GM12801 (cell line): ENCODE measurements around the gene ABCG8.

Source experiments
- TF ChIP-seq, protein P1 (sequence below): IDR thresholded peaks from one replicate; pipeline ENCODE4 v1.5.1; 2011; ENCODE audit warnings: control low read depth; ENCODE audit not compliant: insufficient read length; ENCODE audit errors: extremely low read depth

Gene ABCG8

DNA sequence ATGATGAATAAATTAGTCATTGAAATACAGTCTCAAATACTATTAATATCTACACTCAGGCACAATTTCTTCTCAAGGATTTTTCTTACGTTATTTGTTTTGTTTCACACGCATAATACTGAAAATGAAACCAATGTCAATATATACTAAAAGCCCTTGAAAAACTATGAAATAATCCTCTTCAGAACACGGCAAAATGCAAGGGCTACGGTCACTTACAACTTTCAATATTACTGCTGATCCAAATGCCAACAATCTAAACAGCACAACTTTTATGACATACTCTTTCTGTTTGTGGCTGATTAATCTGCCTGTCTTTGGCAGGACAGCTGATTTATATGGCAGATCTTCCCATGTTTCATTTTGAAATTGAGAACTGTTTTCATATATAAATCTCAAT is 88.7 kb downstream of the ABCG8 start:
- TF ChIP-seq, protein P1, sequence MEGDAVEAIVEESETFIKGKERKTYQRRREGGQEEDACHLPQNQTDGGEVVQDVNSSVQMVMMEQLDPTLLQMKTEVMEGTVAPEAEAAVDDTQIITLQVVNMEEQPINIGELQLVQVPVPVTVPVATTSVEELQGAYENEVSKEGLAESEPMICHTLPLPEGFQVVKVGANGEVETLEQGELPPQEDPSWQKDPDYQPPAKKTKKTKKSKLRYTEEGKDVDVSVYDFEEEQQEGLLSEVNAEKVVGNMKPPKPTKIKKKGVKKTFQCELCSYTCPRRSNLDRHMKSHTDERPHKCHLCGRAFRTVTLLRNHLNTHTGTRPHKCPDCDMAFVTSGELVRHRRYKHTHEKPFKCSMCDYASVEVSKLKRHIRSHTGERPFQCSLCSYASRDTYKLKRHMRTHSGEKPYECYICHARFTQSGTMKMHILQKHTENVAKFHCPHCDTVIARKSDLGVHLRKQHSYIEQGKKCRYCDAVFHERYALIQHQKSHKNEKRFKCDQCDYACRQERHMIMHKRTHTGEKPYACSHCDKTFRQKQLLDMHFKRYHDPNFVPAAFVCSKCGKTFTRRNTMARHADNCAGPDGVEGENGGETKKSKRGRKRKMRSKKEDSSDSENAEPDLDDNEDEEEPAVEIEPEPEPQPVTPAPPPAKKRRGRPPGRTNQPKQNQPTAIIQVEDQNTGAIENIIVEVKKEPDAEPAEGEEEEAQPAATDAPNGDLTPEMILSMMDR = no peak

DNA sequence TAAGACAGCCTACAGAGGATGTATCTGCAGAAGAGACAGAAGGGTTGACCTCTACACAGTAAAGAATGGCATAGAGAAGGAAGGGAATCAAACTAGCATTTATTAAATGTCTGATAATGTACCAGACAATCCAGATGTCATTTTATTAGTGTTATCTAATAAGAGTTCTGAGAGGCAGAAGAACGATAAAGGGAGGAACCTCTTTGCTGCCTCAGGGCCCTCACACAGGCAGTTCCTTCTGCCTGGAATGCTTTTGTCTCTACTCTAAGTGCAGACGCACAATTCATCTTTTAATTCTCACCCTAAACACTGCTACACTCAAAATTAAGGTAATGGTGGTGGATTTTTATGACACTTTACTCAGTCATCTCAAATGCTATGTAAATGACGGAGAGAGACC is 92.5 kb downstream of the ABCG8 start:
- TF ChIP-seq, protein P1 = no peak
